Activated CD8-positive, alpha-beta memory T cell treated with anti-CD3 and anti-CD28 coated beads, Interleukin-2, amount 50 U/mL, for 1 hour (primary cell): ENCODE results near the gene EDN3.

Experiments
- DNase-seq: peaks from one replicate; pipeline ENCODE4 v3.0.0-alpha.2; 2020; ENCODE audit errors: extremely low read depth

EDN3 gene

GRCh38 chr20:59308493-59309201 lies 8.2 kb downstream of the EDN3 start:
- DNase-seq, result no peak

GRCh38 chr20:59309218-59309617 lies 8.8 kb downstream of the EDN3 start:
- DNase-seq, result no peak

GRCh38 chr20:59314997-59315396 lies 14.6 kb downstream of the EDN3 start:
- DNase-seq, result no peak

- DNase-seq, result no peak
Measured at GRCh38 chr20:59316911-59317731, 16.7 kb downstream of the EDN3 start.

- no peak for DNase-seq
Measured at GRCh38 chr20:59318201-59318790, 17.9 kb downstream of the EDN3 start.

GRCh38 chr20:59318803-59319202 lies 18.4 kb downstream of the EDN3 start:
- no peak for DNase-seq

- no peak for DNase-seq
Measured at GRCh38 chr20:59320426-59320825, 20.0 kb downstream of the EDN3 start.

- DNase-seq, result no peak
Measured at GRCh38 chr20:59320854-59321647, 20.6 kb downstream of the EDN3 start.

GRCh38 chr20:59322081-59322480 lies 21.7 kb downstream of the EDN3 start:
- DNase-seq, result no peak

- no peak for DNase-seq
Measured at GRCh38 chr20:59322585-59323454, 22.4 kb downstream of the EDN3 start.

- no peak for DNase-seq
Measured at GRCh38 chr20:59323731-59324130, 23.3 kb downstream of the EDN3 start.

GRCh38 chr20:59324521-59325141 lies 24.2 kb downstream of the EDN3 start:
- DNase-seq, result no peak

GRCh38 chr20:59325142-59325523 lies 24.7 kb downstream of the EDN3 start:
- DNase-seq, result no peak

GRCh38 chr20:59326188-59326587 lies 25.8 kb downstream of the EDN3 start:
- DNase-seq, result no peak

GRCh38 chr20:59328071-59328470 lies 27.7 kb downstream of the EDN3 start:
- DNase-seq, result no peak

GRCh38 chr20:59331721-59332329 lies 31.4 kb downstream of the EDN3 start:
- no peak for DNase-seq

GRCh38 chr20:59333260-59333845 lies 32.9 kb downstream of the EDN3 start:
- no peak for DNase-seq

GRCh38 chr20:59333951-59334350 lies 33.5 kb downstream of the EDN3 start:
- no peak for DNase-seq

- no peak for DNase-seq
Measured at GRCh38 chr20:59334651-59335300, 34.4 kb downstream of the EDN3 start.
